ENCODE results near the gene FAAP100.

- TF ChIP-seq EZH2 (IDR thresholded peaks at IDR 0.05; ENCODE audit: borderline replicate concordance, insufficient read depth, low read depth, low read length, poor library complexity, severe bottlenecking) (no peak), CTCF (IDR thresholded peaks at IDR 0.05) (no peak)
Measured at GRCh38 chr17:81546906-81547613, 5.1 kb downstream of the FAAP100 start.

Data from B cell (primary cell).